Erythroblast (primary cell): ENCODE results near the gene MYO1D.

Source experiments
- GATA1 ChIP-seq: IDR thresholded peaks from 2 replicates; pipeline ENCODE4 v1.6.1; 2011; ENCODE audit warnings: low read depth, mild to moderate bottlenecking, control low read depth, low read length, moderate library complexity
- POLR2A ChIP-seq: IDR thresholded peaks from 2 replicates; pipeline ENCODE4 v1.6.1; 2011; ENCODE audit warnings: mild to moderate bottlenecking, low read length

GRCh38 chr17:32488177-32488542 lies 388.8 kb downstream of the MYO1D start:
- TF ChIP-seq POLR2A (no peak), GATA1 (no peak)
